HepG2 (cell line): Measurements from ENCODE around the gene PRRT1. TPM values are rescaled to one million over a fixed set of nuclear protein-coding genes. Genes with fewer than 3 reads are reported as not detected.

Experiments
- CEBPB ChIP-seq: IDR thresholded peaks from 2 replicates; pipeline ENCODE4 v1.6.1; 2011; ENCODE audit warnings: low read depth, low read length, improper control_type of control experiment, borderline replicate concordance
- CREB1 ChIP-seq, 2 experiments: fragments of 450-650 bp in 1 of 2; IDR thresholded peaks; 2 replicates each; pipeline ENCODE4 v1.6.1; 2016 to 2017; ENCODE audit warnings: control low read depth in 1 of 2, mild to moderate bottlenecking in 1 of 2, missing compliant biosample characterization in 1 of 2, missing genetic modification characterization in 1 of 2
- HMG20A ChIP-seq: IDR thresholded peaks from 2 replicates; pipeline ENCODE4 v1.6.1; 2016; ENCODE audit warnings: borderline replicate concordance
- HMGXB3 ChIP-seq: sonication (generic); formaldehyde crosslinking; IDR thresholded peaks from 2 replicates; pipeline ENCODE4 v1.4.0; 2020; ENCODE audit warnings: missing genetic modification reagents, borderline replicate concordance
- HNRNPH1 ChIP-seq: fragments of 200-400 bp; formaldehyde crosslinking; optimal IDR thresholded peaks from 2 replicates; pipeline ENCODE3; 2017; ENCODE audit warnings: mild to moderate bottlenecking, low read depth, low read length
- MEIS1 ChIP-seq: sonication (generic); formaldehyde crosslinking; IDR thresholded peaks from 2 replicates; pipeline ENCODE4 v1.9.0; 2021; ENCODE audit warnings: mild to moderate bottlenecking, missing genetic modification reagents, moderate library complexity, borderline replicate concordance
- NFATC3 ChIP-seq: sonication (generic); formaldehyde crosslinking; IDR thresholded peaks from 2 replicates; pipeline ENCODE4 v1.5.1; 2020; ENCODE audit warnings: mild to moderate bottlenecking, missing genetic modification reagents
- RBFOX2 ChIP-seq: fragments of 200-400 bp; formaldehyde crosslinking; IDR thresholded peaks from 2 replicates; pipeline ENCODE4 v1.6.1; 2017; ENCODE audit warnings: low read depth, mild to moderate bottlenecking, low read length
- SALL1 ChIP-seq: sonication (generic); formaldehyde crosslinking; IDR thresholded peaks from 2 replicates; pipeline ENCODE4 v1.8.0; 2022; ENCODE audit warnings: mild to moderate bottlenecking, missing genetic modification reagents
- SP4 ChIP-seq: sonication (generic); formaldehyde crosslinking; IDR thresholded peaks from 2 replicates; pipeline ENCODE4 v1.8.1; 2023; ENCODE audit warnings: mild to moderate bottlenecking, missing genetic modification reagents
- TFAP4 ChIP-seq: sonication (generic); IDR thresholded peaks from 2 replicates; pipeline ENCODE4 v1.6.1; 2016; ENCODE audit warnings: low read depth, borderline replicate concordance
- ZBTB38 ChIP-seq: sonication (generic); formaldehyde crosslinking; IDR thresholded peaks from 2 replicates; pipeline ENCODE4 v1.5.1; 2020; ENCODE audit warnings: mild to moderate bottlenecking, missing genetic modification reagents
- ZBTB46 ChIP-seq: sonication (generic); formaldehyde crosslinking; IDR thresholded peaks from 2 replicates; pipeline ENCODE4 v1.4.0; 2020; ENCODE audit warnings: mild to moderate bottlenecking, missing genetic modification reagents, borderline replicate concordance
- ZNF235 ChIP-seq: sonication (generic); formaldehyde crosslinking; IDR thresholded peaks from 2 replicates; pipeline ENCODE4 v1.8.1; 2023; ENCODE audit warnings: mild to moderate bottlenecking, missing genetic modification reagents, borderline replicate concordance
- ZNF788 ChIP-seq: sonication (generic); formaldehyde crosslinking; IDR thresholded peaks from 2 replicates; pipeline ENCODE4 v1.5.0; 2020; ENCODE audit warnings: mild to moderate bottlenecking, missing genetic modification reagents, borderline replicate concordance
- polyA plus RNA-seq, 8 experiments: library from polyadenylated mRNA; depleted of rRNA in 3 of 8; stranded (reverse) in 7 of 8; unstranded in 1 of 8; fragments of >200 nt; fragmentation: Illumina TruSeq in 4 of 8; extraction: Trizol in 4 of 8; gene quantifications; 2 replicates each; pipeline versions ENCODE4 v1.2.1 to v1.2.3, GENCODE V29; 2011 to 2016; ENCODE audit warnings: low read depth in 4 of 8, missing spikeins in 1 of 8, mixed read lengths in 1 of 8; ENCODE audit not compliant: insufficient read depth in 1 of 8
- total RNA-seq, 5 experiments: library from RNA; depleted of rRNA; stranded (reverse); fragments of >200 nt; fragmentation: Illumina TruSeq; extraction: Trizol; gene quantifications; 2 replicates each; pipeline ENCODE4 v1.2.3, GENCODE V29; 2016; ENCODE audit warnings: low read depth in 1 of 5

PRRT1 gene
- total and polyA plus RNA-seq, 2 of the 13 experiments (the other 11 are each of a cell fraction or from before 2014, with no cell fraction given), result 0.64 to 1.4 TPM

- TF ChIP-seq TFAP4 (peak; percentile 74; the same call in 1 of the 2 replicates), ZNF788 (CRISPR knock-in tag) (peak; percentile 59; the same call in 1 of the 2 replicates), RBFOX2 (peak; percentile 66), HMGXB3 (CRISPR knock-in tag) (peak; percentile 98), ZBTB46 (CRISPR knock-in tag) (peak; percentile 32; the same call in 1 of the 2 replicates), MEIS1 (CRISPR knock-in tag) (0 out of 2 replicates have a peak, but pooled peaks have one; percentile 57), ZBTB38 (CRISPR knock-in tag) (0 out of 2 replicates have a peak, but pooled peaks have one; percentile 43), SALL1 (peak; percentile 59; the same call in 1 of the 2 replicates), CEBPB (no peak), SP4 (CRISPR knock-in tag) (peak; percentile 92), NFATC3 (0 out of 2 replicates have a peak, but pooled peaks have one; percentile 67), HNRNPH1 (peak; percentile 93), ZNF235 (CRISPR knock-in tag) (peak; percentile 61; the same call in 1 of the 2 replicates), CREB1 (IDR thresholded peaks at IDR 0.05) (peak; percentile 82), CREB1 (CRISPR knock-in tag; IDR thresholded peaks at IDR 0.05) (peak; percentile 93), HMG20A (CRISPR knock-in tag) (no peak)
Measured at GRCh38 chr6:32127717-32128592, 23.8 kb downstream of the PRRT1 start, which contains the start of gene ATF6B (continued).
